Fibroblast of peridontal ligament (primary cell): ENCODE measurements around the gene PTP4A1.

Experiments used
- DNase-seq: peaks from one replicate; pipeline ENCODE4 v3.0.0-alpha.2; 2010; ENCODE audit errors: extremely low read depth

PTP4A1 gene

GRCh38 chr6:63556369-63556768 is 15.9 kb upstream of the PTP4A1 start:
- DNase-seq = no peak

GRCh38 chr6:63558278-63558677 is 14.0 kb upstream of the PTP4A1 start:
- no peak for DNase-seq

- peak; percentile 16 for DNase-seq
These were observed 11.4 kb upstream of the PTP4A1 start for GRCh38 chr6:63560801-63561287.

- no peak for DNase-seq
These were observed 11.0 kb upstream of the PTP4A1 start for GRCh38 chr6:63561288-63561687.

- DNase-seq = no peak
These were observed 9.0 kb upstream of the PTP4A1 start for GRCh38 chr6:63563235-63563634.

GRCh38 chr6:63565058-63565726 is 7.1 kb upstream of the PTP4A1 start:
- DNase-seq = no peak

GRCh38 chr6:63565727-63566596 is 6.3 kb upstream of the PTP4A1 start:
- DNase-seq = no peak

GRCh38 chr6:63567966-63568365 is 4.3 kb upstream of the PTP4A1 start:
- DNase-seq = no peak

- DNase-seq = no peak
These were observed 778 bp upstream of the PTP4A1 start for GRCh38 chr6:63571361-63572043.

- DNase-seq = no peak
These were observed 431 bp downstream of the PTP4A1 start for GRCh38 chr6:63572747-63573075.

GRCh38 chr6:63573076-63573898 is 1.0 kb downstream of the PTP4A1 start:
- DNase-seq = peak; percentile 66

GRCh38 chr6:63573899-63574553 is 1.7 kb downstream of the PTP4A1 start:
- peak; percentile 70 for DNase-seq

- no peak for DNase-seq
These were observed 2.2 kb downstream of the PTP4A1 start for GRCh38 chr6:63574554-63574900.

GRCh38 chr6:63576147-63576772 is 4.0 kb downstream of the PTP4A1 start:
- no peak for DNase-seq

GRCh38 chr6:63576985-63577712 is 4.9 kb downstream of the PTP4A1 start:
- DNase-seq = no peak

GRCh38 chr6:63578757-63579156 is 6.5 kb downstream of the PTP4A1 start:
- no peak for DNase-seq

- no peak for DNase-seq
These were observed 7.8 kb downstream of the PTP4A1 start for GRCh38 chr6:63579937-63580703.

GRCh38 chr6:63580704-63580961 is 8.4 kb downstream of the PTP4A1 start:
- no peak for DNase-seq

- DNase-seq = no peak
These were observed 9.2 kb downstream of the PTP4A1 start for GRCh38 chr6:63581355-63582013.
